ENCODE data around the gene EMX1. TPM values are rescaled to one million over a fixed set of nuclear protein-coding genes. Genes with fewer than 3 reads are reported as not detected.

The EMX1 gene
- total and polyA plus RNA-seq, 2 donors (not counting 1 experiment from before 2014, with no cell fraction given): not detected

DNA sequence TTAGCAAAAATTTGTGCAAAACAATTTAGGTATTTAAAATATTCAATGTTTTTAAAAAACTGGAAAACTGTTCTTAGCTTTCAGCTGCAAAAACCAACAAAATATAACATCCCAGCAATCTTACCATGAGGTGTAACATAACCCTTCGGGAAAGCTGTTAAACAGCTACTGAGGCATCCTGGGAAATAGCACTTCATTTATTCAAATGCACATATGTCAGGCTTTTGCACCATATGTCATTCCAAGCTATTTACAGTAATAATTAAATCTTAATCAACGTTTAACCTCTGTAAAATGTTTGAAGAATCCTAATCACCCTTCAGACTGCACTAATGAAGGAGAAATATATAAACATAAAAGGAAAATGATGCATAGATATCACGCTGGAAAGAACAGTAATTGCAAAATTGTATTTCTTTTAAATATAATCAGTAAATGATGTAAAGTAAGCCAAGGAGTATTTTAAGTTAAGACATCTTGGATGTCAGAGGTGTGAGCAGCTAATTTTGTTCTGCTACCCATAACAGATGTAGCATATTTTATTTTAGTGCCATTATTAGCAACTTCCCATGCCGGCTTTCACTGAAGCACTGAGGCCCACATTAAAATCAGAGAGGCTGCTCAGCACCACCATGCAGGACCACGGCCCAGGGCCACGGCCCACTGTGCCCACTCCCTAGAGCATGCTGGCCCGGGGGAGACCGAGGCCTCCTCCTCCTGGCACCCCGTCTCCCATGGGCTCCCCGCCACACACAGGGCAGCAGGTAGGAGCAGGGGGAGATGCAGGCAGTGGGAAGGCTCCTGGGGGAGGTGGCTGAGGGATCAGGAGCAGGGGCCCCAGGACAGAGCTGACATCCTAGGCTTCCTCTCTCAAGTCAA, 30.9 kb downstream of the EMX1 start:
- TF ChIP-seq EZH2 (IDR thresholded peaks at IDR 0.05; ENCODE audit: low read length, missing control alignments): no peak
- TF ChIP-seq, protein P1, sequence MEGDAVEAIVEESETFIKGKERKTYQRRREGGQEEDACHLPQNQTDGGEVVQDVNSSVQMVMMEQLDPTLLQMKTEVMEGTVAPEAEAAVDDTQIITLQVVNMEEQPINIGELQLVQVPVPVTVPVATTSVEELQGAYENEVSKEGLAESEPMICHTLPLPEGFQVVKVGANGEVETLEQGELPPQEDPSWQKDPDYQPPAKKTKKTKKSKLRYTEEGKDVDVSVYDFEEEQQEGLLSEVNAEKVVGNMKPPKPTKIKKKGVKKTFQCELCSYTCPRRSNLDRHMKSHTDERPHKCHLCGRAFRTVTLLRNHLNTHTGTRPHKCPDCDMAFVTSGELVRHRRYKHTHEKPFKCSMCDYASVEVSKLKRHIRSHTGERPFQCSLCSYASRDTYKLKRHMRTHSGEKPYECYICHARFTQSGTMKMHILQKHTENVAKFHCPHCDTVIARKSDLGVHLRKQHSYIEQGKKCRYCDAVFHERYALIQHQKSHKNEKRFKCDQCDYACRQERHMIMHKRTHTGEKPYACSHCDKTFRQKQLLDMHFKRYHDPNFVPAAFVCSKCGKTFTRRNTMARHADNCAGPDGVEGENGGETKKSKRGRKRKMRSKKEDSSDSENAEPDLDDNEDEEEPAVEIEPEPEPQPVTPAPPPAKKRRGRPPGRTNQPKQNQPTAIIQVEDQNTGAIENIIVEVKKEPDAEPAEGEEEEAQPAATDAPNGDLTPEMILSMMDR (conservative IDR thresholded peaks at IDR 0.05 in 1 of 2, IDR thresholded peaks at IDR 0.05 in 1 of 2; ENCODE audit: low read depth in 1 of 2, low read length in 2 of 2): no peak
- Histone ChIP-seq H3K4me2 (ENCODE audit: extremely low read depth, insufficient read depth, low read length) (no peak overlapping the region), H3K27me3 (ENCODE audit: control insufficient read depth, insufficient read depth, low read length) (no peaks in the 10 kb centered on the region), H3K36me3 (ENCODE audit: control insufficient read depth, insufficient read depth, low read length) (no peaks in the 10 kb centered on the region), H3K79me2 (ENCODE audit: control insufficient read depth, insufficient read depth, low read length) (no peaks in the 10 kb centered on the region), H3K4me1 (ENCODE audit: control insufficient read depth, extremely low read depth, insufficient read depth, low read length) (no peaks in the 10 kb centered on the region), H3K9me3 (ENCODE audit: control insufficient read depth, insufficient read depth, low read depth, low read length) (no peaks in the 10 kb centered on the region), H4K20me1 (ENCODE audit: control insufficient read depth, extremely low read depth, insufficient read depth, low read length) (no peaks in the 10 kb centered on the region), H3K4me3 (replicated peaks in 1 of 4; ENCODE audit: control extremely low read depth in 1 of 4, insufficient read depth in 1 of 4, low read depth in 3 of 4, low read length in 4 of 4) (no peak overlapping the region), H3K9ac (ENCODE audit: insufficient read depth, low read length) (no peak overlapping the region), H3K27ac (ENCODE audit: insufficient read depth, low read length) (no peak overlapping the region), H2AFZ (ENCODE audit: low read length) (no peak overlapping the region)
- no peak for DNase-seq (ENCODE audit: low read depth in 2 of 2)

- no peaks in the 10 kb centered on the region for H3K4me1 ChIP-seq (ENCODE audit: control insufficient read depth, extremely low read depth, insufficient read depth, low read length)
- no peak overlapping the region for H3K27ac ChIP-seq (ENCODE audit: insufficient read depth, low read length)
- no peaks in the 10 kb centered on the region for H3K79me2 ChIP-seq (ENCODE audit: control insufficient read depth, insufficient read depth, low read length)
- H3K27me3 ChIP-seq (ENCODE audit: control insufficient read depth, insufficient read depth, low read length): no peaks in the 10 kb centered on the region
- H3K9me3 ChIP-seq (ENCODE audit: control insufficient read depth, insufficient read depth, low read depth, low read length): no peaks in the 10 kb centered on the region
- no peak overlapping the region for H3K9ac ChIP-seq (ENCODE audit: insufficient read depth, low read length)
- DNase-seq (ENCODE audit: low read depth in 2 of 2): no peak
- no peak overlapping the region for H2AFZ ChIP-seq (ENCODE audit: low read length)
- H3K4me3 ChIP-seq (replicated peaks in 1 of 4; ENCODE audit: control extremely low read depth in 1 of 4, insufficient read depth in 1 of 4, low read depth in 3 of 4, low read length in 4 of 4): no peak overlapping the region
- H3K36me3 ChIP-seq (ENCODE audit: control insufficient read depth, insufficient read depth, low read length): no peaks in the 10 kb centered on the region
- no peaks in the 10 kb centered on the region for H4K20me1 ChIP-seq (ENCODE audit: control insufficient read depth, extremely low read depth, insufficient read depth, low read length)
- no peak overlapping the region for H3K4me2 ChIP-seq (ENCODE audit: extremely low read depth, insufficient read depth, low read length)
- TF ChIP-seq EZH2 (IDR thresholded peaks at IDR 0.05; ENCODE audit: low read length, missing control alignments): no peak
- TF ChIP-seq, protein P1 (conservative IDR thresholded peaks at IDR 0.05 in 1 of 2, IDR thresholded peaks at IDR 0.05 in 1 of 2; ENCODE audit: low read depth in 1 of 2, low read length in 2 of 2): no peak
Observed at GRCh38 chr2:72949045-72949444, 31.7 kb downstream of the EMX1 start.

- no peak overlapping the region for H3K9ac ChIP-seq (ENCODE audit: insufficient read depth, low read length)
- H3K4me3 ChIP-seq (replicated peaks in 1 of 4; ENCODE audit: control extremely low read depth in 1 of 4, insufficient read depth in 1 of 4, low read depth in 3 of 4, low read length in 4 of 4): no peak overlapping the region
- TF ChIP-seq, protein P1 (conservative IDR thresholded peaks at IDR 0.05 in 1 of 2, IDR thresholded peaks at IDR 0.05 in 1 of 2; ENCODE audit: low read depth in 1 of 2, low read length in 2 of 2): no peak
- TF ChIP-seq EZH2 (IDR thresholded peaks at IDR 0.05; ENCODE audit: low read length, missing control alignments): no peak
- H3K27ac ChIP-seq (ENCODE audit: insufficient read depth, low read length): no peak overlapping the region
- no peak overlapping the region for H3K4me2 ChIP-seq (ENCODE audit: extremely low read depth, insufficient read depth, low read length)
- no peaks in the 10 kb centered on the region for H3K9me3 ChIP-seq (ENCODE audit: control insufficient read depth, insufficient read depth, low read depth, low read length)
- H3K79me2 ChIP-seq (ENCODE audit: control insufficient read depth, insufficient read depth, low read length): no peaks in the 10 kb centered on the region
- H2AFZ ChIP-seq (ENCODE audit: low read length): no peak overlapping the region
- DNase-seq (ENCODE audit: low read depth in 2 of 2): no peak
- H4K20me1 ChIP-seq (ENCODE audit: control insufficient read depth, extremely low read depth, insufficient read depth, low read length): no peaks in the 10 kb centered on the region
- no peaks in the 10 kb centered on the region for H3K36me3 ChIP-seq (ENCODE audit: control insufficient read depth, insufficient read depth, low read length)
- H3K4me1 ChIP-seq (ENCODE audit: control insufficient read depth, extremely low read depth, insufficient read depth, low read length): no peaks in the 10 kb centered on the region
- H3K27me3 ChIP-seq (ENCODE audit: control insufficient read depth, insufficient read depth, low read length): no peaks in the 10 kb centered on the region
Observed at GRCh38 chr2:72949642-72950041, 32.3 kb downstream of the EMX1 start.
